22Rv1 (cell line): Measurements from ENCODE around the gene ARL14.

ENCODE experiments used
- CTCF ChIP-seq: fragments of 450-650 bp; IDR thresholded peaks from 2 replicates; pipeline ENCODE4 v1.5.1; 2017; ENCODE audit warnings: mild to moderate bottlenecking
- ZFX ChIP-seq: fragments of 450-650 bp; IDR thresholded peaks from 2 replicates; pipeline ENCODE4 v1.6.1; 2017; ENCODE audit warnings: antibody characterized with exemption, borderline replicate concordance

- TF ChIP-seq CTCF: no peak
- TF ChIP-seq ZFX: no peak
Measured at GRCh38 chr3:160702290-160702689, 25.3 kb downstream of the ARL14 start.
